HepG2 (cell line): ENCODE data around the gene ZNF546. TPM values are rescaled to one million over a fixed set of nuclear protein-coding genes. Genes with fewer than 3 reads are reported as not detected.

Experiments used
- ELF4 ChIP-seq: sonication (generic); formaldehyde crosslinking; IDR thresholded peaks from 2 replicates; pipeline ENCODE4 v1.5.0; 2020; ENCODE audit warnings: missing genetic modification reagents, mild to moderate bottlenecking, moderate library complexity, borderline replicate concordance
- GLI4 ChIP-seq: sonication (generic); formaldehyde crosslinking; IDR thresholded peaks from 2 replicates; pipeline ENCODE4 v1.5.1; 2020; ENCODE audit warnings: missing genetic modification reagents, mild to moderate bottlenecking, moderate library complexity, borderline replicate concordance
- HDAC6 ChIP-seq: fragments of 200-600 bp; sonication (generic); IDR thresholded peaks from 2 replicates; pipeline ENCODE4 v1.7.0; 2017; ENCODE audit warnings: mild to moderate bottlenecking, antibody characterized with exemption, low read length, low read depth
- MED13 ChIP-seq: sonication (generic); formaldehyde crosslinking; IDR thresholded peaks from 2 replicates; pipeline ENCODE4 v1.5.0; 2020; ENCODE audit warnings: missing genetic modification reagents
- MYNN ChIP-seq: sonication (generic); formaldehyde crosslinking; IDR thresholded peaks from 2 replicates; pipeline ENCODE4 v1.4.0; 2020; ENCODE audit warnings: mild to moderate bottlenecking, low read depth, missing genetic modification reagents
- NFRKB ChIP-seq: fragments of 450-650 bp; IDR thresholded peaks from 2 replicates; pipeline ENCODE4 v1.6.1; 2017
- NR3C1 ChIP-seq: sonication (generic); formaldehyde crosslinking; IDR thresholded peaks from 2 replicates; pipeline ENCODE4 v1.4.0; 2020; ENCODE audit warnings: missing genetic modification reagents
- RELA ChIP-seq: sonication (generic); formaldehyde crosslinking; IDR thresholded peaks from 2 replicates; pipeline ENCODE4 v1.4.0; 2020; ENCODE audit warnings: missing genetic modification reagents
- SUZ12 ChIP-seq: fragments of 150-350 bp; IDR thresholded peaks from 2 replicates; pipeline ENCODE4 v1.6.1; 2014; ENCODE audit warnings: low read depth, low read length
- ZFP82 ChIP-seq: sonication (generic); formaldehyde crosslinking; IDR thresholded peaks from 2 replicates; pipeline ENCODE4 v1.5.1; 2020; ENCODE audit warnings: mild to moderate bottlenecking, missing genetic modification reagents, borderline replicate concordance
- ZNF430 ChIP-seq: sonication (generic); formaldehyde crosslinking; IDR thresholded peaks from 2 replicates; pipeline ENCODE4 v1.9.0; 2021; ENCODE audit warnings: mild to moderate bottlenecking, missing genetic modification reagents
- ZNF441 ChIP-seq: sonication (generic); formaldehyde crosslinking; IDR thresholded peaks from 2 replicates; pipeline ENCODE4 v1.7.0; 2021; ENCODE audit warnings: missing genetic modification reagents, borderline replicate concordance
- ZNF768 ChIP-seq: sonication (generic); formaldehyde crosslinking; IDR thresholded peaks from 2 replicates; pipeline ENCODE4 v1.4.0; 2020; ENCODE audit warnings: missing genetic modification reagents
- ZNF883 ChIP-seq: sonication (generic); formaldehyde crosslinking; IDR thresholded peaks from 2 replicates; pipeline ENCODE4 v1.5.1; 2020; ENCODE audit warnings: mild to moderate bottlenecking, missing genetic modification reagents; ENCODE audit errors: not compliant biosample characterization
- polyA plus RNA-seq, 8 experiments: library from polyadenylated mRNA; depleted of rRNA in 3 of 8; stranded (reverse) in 7 of 8; unstranded in 1 of 8; fragments of >200 nt; fragmentation: Illumina TruSeq in 4 of 8; extraction: Trizol in 4 of 8; gene quantifications; 2 replicates each; pipeline versions ENCODE4 v1.2.1 to v1.2.3, GENCODE V29; 2011 to 2016; ENCODE audit warnings: low read depth in 4 of 8, missing spikeins in 1 of 8, mixed read lengths in 1 of 8; ENCODE audit not compliant: insufficient read depth in 1 of 8
- total RNA-seq, 5 experiments: library from RNA; depleted of rRNA; stranded (reverse); fragments of >200 nt; fragmentation: Illumina TruSeq; extraction: Trizol; gene quantifications; 2 replicates each; pipeline ENCODE4 v1.2.3, GENCODE V29; 2016; ENCODE audit warnings: low read depth in 1 of 5
- TF ChIP-seq, protein P1 (sequence below): sonication (generic); formaldehyde crosslinking; IDR thresholded peaks from 2 replicates; pipeline ENCODE4 v1.5.1; 2020; ENCODE audit warnings: missing genetic modification reagents, mild to moderate bottlenecking, borderline replicate concordance
- TF ChIP-seq, protein P2 (sequence below): sonication (generic); formaldehyde crosslinking; IDR thresholded peaks from 2 replicates; pipeline ENCODE4 v1.8.1; 2023; ENCODE audit warnings: mild to moderate bottlenecking, inconsistent platforms, moderate library complexity, missing genetic modification reagents, borderline replicate concordance
- TF ChIP-seq, protein P3 (sequence below): sonication (generic); formaldehyde crosslinking; IDR thresholded peaks from 2 replicates; pipeline ENCODE4 v1.4.0; 2020; ENCODE audit warnings: mild to moderate bottlenecking, low read depth, missing genetic modification reagents
- TF ChIP-seq, protein P4 (sequence below): sonication (generic); formaldehyde crosslinking; IDR thresholded peaks from 2 replicates; pipeline ENCODE4 v1.4.0; 2020; ENCODE audit warnings: missing genetic modification reagents, borderline replicate concordance

Gene ZNF546
- total and polyA plus RNA-seq, 2 of the 13 experiments (the other 11 are each of a cell fraction or from before 2014, with no cell fraction given) = 2.2 to 4.1 TPM

DNA sequence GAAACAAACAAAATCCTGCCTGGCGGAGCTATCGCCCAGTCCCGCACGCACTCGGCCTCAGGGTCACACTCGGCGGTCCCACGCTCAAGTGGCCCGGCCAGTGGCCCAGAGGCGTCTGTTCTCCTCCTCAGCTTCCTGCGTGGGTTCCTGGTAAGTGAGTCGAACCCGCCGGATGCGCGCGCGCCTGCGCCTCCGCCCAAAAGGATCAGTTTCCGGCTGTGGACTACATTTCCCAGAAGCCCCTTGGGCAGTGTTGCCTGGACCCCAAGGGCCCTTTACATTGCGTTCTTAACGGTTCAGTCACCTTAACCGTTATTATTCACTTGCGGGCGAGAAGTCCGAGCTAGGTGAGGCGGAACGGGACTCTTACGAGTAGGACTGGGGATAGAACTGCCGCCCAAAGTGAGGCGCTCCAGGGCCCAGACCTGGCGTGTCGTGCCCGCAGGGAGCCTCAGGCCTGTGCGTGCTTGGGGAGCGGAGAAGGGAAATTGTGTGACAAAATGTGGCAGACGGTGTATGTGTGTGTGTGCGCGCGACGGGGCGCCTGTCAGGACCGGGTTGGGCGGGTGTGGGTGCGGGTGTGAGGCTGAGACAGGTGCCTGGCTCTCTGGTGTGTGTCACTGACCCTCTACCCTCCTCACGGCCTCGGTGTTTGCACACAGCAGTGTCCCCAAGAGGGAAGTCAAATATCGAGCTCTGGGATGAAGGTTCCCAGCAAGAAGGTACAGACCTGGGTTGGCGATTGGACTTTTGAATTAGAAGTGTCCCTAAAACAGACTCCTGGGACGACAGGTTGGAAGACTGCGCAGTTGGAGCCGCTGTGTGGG lies at the start of gene ZNF546 (continued):
- TF ChIP-seq, protein P1, sequence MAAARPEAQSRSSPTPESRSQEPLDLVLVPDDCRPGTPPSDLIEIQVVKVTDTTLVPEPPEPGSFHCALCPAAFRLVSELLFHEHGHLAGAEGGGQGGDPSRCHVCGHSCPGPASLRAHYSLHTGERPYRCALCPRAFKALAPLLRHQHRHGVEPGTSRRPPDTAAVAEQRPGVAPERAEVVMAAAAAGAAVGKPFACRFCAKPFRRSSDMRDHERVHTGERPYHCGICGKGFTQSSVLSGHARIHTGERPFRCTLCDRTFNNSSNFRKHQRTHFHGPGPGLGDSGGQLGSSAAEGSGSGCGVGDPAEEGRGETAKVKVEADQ (CRISPR knock-in tag) = no peak
- TF ChIP-seq ZNF441 (CRISPR knock-in tag) = peak; percentile 55; the same call in 1 of the 2 replicates
- TF ChIP-seq ZFP82 (CRISPR knock-in tag) = no peak
- no peak for TF ChIP-seq MYNN (CRISPR knock-in tag)
- no peak for TF ChIP-seq HDAC6
- TF ChIP-seq ZNF768 (CRISPR knock-in tag) = peak; percentile 21; the same call in 1 of the 2 replicates
- peak; percentile 69; the same call in 1 of the 2 replicates for TF ChIP-seq ZNF430 (CRISPR knock-in tag)
- no peak for TF ChIP-seq MED13 (CRISPR knock-in tag)
- TF ChIP-seq GLI4 (CRISPR knock-in tag) = no peak
- TF ChIP-seq ZNF883 (CRISPR knock-in tag) = no peak
- TF ChIP-seq, protein P2, sequence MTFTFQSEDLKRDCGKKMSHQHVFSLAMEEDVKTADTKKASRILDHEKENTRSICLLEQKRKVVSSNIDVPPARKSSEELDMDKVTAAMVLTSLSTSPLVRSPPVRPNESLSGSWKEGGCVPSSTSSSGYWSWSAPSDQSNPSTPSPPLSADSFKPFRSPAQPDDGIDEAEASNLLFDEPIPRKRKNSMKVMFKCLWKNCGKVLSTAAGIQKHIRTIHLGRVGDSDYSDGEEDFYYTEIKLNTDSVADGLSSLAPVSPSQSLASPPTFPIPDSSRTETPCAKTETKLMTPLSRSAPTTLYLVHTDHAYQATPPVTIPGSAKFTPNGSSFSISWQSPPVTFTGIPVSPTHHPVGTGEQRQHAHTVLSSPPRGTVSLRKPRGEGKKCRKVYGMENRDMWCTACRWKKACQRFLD = no peak; the same call in 1 of the 2 replicates
- TF ChIP-seq NFRKB = no peak
- TF ChIP-seq NR3C1 (CRISPR knock-in tag) = no peak
- TF ChIP-seq ELF4 (CRISPR knock-in tag) = peak; percentile 43; the same call in 1 of the 2 replicates
- TF ChIP-seq, protein P3, sequence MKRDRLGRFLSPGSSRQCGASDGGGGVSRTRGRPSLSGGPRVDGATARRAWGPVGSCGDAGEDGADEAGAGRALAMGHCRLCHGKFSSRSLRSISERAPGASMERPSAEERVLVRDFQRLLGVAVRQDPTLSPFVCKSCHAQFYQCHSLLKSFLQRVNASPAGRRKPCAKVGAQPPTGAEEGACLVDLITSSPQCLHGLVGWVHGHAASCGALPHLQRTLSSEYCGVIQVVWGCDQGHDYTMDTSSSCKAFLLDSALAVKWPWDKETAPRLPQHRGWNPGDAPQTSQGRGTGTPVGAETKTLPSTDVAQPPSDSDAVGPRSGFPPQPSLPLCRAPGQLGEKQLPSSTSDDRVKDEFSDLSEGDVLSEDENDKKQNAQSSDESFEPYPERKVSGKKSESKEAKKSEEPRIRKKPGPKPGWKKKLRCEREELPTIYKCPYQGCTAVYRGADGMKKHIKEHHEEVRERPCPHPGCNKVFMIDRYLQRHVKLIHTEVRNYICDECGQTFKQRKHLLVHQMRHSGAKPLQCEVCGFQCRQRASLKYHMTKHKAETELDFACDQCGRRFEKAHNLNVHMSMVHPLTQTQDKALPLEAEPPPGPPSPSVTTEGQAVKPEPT (CRISPR knock-in tag) = peak; percentile 75; the same call in 1 of the 2 replicates
- TF ChIP-seq RELA (CRISPR knock-in tag) = no peak
- TF ChIP-seq, protein P4, sequence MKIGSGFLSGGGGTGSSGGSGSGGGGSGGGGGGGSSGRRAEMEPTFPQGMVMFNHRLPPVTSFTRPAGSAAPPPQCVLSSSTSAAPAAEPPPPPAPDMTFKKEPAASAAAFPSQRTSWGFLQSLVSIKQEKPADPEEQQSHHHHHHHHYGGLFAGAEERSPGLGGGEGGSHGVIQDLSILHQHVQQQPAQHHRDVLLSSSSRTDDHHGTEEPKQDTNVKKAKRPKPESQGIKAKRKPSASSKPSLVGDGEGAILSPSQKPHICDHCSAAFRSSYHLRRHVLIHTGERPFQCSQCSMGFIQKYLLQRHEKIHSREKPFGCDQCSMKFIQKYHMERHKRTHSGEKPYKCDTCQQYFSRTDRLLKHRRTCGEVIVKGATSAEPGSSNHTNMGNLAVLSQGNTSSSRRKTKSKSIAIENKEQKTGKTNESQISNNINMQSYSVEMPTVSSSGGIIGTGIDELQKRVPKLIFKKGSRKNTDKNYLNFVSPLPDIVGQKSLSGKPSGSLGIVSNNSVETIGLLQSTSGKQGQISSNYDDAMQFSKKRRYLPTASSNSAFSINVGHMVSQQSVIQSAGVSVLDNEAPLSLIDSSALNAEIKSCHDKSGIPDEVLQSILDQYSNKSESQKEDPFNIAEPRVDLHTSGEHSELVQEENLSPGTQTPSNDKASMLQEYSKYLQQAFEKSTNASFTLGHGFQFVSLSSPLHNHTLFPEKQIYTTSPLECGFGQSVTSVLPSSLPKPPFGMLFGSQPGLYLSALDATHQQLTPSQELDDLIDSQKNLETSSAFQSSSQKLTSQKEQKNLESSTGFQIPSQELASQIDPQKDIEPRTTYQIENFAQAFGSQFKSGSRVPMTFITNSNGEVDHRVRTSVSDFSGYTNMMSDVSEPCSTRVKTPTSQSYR = no peak
- TF ChIP-seq SUZ12 = peak; percentile 59
